HL-60 (cell line): Measurements from ENCODE around the gene SYNM.

Experiments
- POLR2AphosphoS5 ChIP-seq: IDR thresholded peaks from 2 replicates; pipeline ENCODE4 v1.6.1; 2012; ENCODE audit warnings: low read depth
- TF ChIP-seq, protein P1 (sequence below): IDR thresholded peaks from one replicate; pipeline ENCODE4 v1.5.1; 2011; ENCODE audit warnings: low read length, control low read depth, inconsistent platforms; ENCODE audit not compliant: insufficient read depth
- TF ChIP-seq, protein P2 (sequence below): IDR thresholded peaks from 2 replicates; pipeline ENCODE4 v1.6.1; 2012; ENCODE audit warnings: low read depth; ENCODE audit not compliant: insufficient replicate concordance

DNA sequence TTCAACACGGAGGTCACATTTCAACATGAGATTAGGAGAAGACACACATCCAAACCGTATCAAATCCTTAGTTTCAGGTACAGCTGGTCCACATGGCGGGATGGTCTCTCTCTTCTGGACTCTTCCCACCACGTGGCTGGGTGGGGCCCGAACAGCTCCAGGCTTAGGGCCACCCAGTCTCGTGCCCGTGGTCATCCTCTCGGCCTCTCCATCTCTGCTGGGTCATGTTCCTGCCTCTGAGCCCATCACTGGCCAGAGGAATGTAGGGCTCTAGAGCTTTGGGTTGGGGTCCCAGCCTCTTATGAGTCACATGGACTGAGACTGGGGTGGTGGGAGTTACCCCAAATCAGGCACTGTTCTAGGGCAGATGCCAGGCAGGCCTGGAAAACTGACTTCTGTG, 12.2 kb downstream of the SYNM start:
- TF ChIP-seq, protein P1, sequence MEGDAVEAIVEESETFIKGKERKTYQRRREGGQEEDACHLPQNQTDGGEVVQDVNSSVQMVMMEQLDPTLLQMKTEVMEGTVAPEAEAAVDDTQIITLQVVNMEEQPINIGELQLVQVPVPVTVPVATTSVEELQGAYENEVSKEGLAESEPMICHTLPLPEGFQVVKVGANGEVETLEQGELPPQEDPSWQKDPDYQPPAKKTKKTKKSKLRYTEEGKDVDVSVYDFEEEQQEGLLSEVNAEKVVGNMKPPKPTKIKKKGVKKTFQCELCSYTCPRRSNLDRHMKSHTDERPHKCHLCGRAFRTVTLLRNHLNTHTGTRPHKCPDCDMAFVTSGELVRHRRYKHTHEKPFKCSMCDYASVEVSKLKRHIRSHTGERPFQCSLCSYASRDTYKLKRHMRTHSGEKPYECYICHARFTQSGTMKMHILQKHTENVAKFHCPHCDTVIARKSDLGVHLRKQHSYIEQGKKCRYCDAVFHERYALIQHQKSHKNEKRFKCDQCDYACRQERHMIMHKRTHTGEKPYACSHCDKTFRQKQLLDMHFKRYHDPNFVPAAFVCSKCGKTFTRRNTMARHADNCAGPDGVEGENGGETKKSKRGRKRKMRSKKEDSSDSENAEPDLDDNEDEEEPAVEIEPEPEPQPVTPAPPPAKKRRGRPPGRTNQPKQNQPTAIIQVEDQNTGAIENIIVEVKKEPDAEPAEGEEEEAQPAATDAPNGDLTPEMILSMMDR: no peak
- TF ChIP-seq POLR2AphosphoS5: no peak
- TF ChIP-seq, protein P2, sequence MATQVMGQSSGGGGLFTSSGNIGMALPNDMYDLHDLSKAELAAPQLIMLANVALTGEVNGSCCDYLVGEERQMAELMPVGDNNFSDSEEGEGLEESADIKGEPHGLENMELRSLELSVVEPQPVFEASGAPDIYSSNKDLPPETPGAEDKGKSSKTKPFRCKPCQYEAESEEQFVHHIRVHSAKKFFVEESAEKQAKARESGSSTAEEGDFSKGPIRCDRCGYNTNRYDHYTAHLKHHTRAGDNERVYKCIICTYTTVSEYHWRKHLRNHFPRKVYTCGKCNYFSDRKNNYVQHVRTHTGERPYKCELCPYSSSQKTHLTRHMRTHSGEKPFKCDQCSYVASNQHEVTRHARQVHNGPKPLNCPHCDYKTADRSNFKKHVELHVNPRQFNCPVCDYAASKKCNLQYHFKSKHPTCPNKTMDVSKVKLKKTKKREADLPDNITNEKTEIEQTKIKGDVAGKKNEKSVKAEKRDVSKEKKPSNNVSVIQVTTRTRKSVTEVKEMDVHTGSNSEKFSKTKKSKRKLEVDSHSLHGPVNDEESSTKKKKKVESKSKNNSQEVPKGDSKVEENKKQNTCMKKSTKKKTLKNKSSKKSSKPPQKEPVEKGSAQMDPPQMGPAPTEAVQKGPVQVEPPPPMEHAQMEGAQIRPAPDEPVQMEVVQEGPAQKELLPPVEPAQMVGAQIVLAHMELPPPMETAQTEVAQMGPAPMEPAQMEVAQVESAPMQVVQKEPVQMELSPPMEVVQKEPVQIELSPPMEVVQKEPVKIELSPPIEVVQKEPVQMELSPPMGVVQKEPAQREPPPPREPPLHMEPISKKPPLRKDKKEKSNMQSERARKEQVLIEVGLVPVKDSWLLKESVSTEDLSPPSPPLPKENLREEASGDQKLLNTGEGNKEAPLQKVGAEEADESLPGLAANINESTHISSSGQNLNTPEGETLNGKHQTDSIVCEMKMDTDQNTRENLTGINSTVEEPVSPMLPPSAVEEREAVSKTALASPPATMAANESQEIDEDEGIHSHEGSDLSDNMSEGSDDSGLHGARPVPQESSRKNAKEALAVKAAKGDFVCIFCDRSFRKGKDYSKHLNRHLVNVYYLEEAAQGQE: no peak
